ENCODE measurements around the gene IP6K2.
"Not testable (repeated sequence)": the region's sequence is repeated elsewhere in the genome, so short reads cannot be mapped to it uniquely, and the experiment has no call there.

IP6K2 gene

DNA sequence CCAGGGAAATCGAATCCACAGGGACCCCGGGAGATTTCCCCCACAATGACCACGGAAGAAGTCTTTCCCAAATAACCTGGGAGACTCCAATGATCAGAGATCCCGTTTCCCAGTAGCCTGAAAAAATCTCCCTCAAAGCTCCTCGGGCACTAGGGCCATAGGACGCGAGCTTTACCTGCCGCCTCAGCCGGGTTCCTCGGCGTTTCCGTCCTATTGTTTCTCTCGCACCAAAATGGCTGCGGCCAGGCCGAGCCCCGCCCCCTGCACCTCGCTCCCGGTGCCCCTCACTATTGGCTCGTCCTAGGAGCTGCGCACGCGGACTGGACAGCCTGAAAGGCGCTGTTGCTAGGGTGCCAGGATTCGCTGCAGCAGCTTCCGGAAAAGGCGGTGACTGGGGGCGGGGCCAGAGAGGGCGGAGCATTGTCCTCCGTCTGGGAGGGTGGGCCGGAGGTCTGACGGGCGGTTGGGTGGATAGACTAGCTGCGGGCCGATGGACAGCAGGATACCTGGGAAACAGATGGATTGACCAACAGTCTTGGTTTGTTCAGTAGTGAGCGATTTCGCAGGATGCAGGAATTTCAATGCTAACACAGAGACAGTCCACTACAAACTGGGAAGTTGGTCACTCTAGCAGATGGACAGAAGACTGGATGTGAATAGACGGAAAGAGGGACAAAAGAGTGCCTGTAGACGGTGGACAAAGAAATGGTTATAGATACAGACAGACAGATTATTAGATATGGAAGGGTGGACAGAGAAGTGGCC is at the start of gene IP6K2:
IP6K2 (minus strand) TSS at position 240 of the 765 bp plus-strand sequence. CDS start 21,930 bp downstream, outside the sequence.
- DNase-seq (ENCODE audit: low read depth in 2 of 3, low spot score in 1 of 3) = peak; percentile 98 to 100 (median 99)

DNA sequence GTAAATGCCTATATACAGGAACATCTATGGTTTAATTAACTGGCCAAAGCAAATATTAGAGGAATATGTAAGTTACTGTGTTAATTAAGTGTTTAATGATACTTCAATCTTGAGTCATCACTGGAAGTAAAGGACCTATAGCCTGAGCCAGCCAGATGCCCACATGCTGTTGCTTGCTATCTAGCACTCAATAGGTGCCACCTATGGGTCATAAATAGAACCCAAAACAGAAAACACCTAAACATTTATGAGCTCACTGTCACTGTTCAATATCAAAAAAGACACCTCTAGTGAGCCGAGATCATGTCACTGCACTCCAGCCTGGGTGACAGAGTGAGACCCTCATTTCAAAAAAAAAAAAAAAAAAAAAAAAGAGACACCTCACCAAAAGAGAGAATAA is 48.4 kb upstream of the IP6K2 start:
- DNase-seq (ENCODE audit: low read depth in 2 of 3, low spot score in 1 of 3) = no peak

GRCh38 chr3:48762816-48763215 is 45.8 kb upstream of the IP6K2 start:
- DNase-seq (ENCODE audit: low read depth in 2 of 3, low spot score in 1 of 3) = no peak

- DNase-seq (ENCODE audit: low read depth in 2 of 3, low spot score in 1 of 3) = not testable (repeated sequence)
Observed at GRCh38 chr3:48759991-48760540, 43.0 kb upstream of the IP6K2 start.

DNA sequence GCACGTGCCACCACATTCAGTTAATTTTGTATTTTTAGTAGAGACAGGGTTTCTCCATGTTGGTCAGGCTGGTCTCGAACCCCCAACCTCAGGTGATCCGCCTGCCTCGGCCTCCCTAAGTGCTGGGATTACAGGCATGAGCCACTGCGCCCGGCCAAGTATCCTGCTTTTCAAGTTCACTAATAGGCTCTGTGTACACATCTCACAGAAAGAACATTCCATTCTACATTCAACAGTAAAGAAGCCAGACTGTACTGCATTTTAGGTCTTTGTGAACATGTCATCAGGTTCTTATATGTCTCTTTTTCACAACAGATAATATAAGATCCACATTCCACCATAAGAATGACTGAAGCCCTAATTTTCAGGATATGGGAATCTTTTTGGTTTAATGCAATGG is 42.5 kb upstream of the IP6K2 start:
- DNase-seq (ENCODE audit: low read depth in 2 of 3, low spot score in 1 of 3) = not testable (repeated sequence)

GRCh38 chr3:48759071-48759470 is 42.0 kb upstream of the IP6K2 start:
- no peak for DNase-seq (ENCODE audit: low read depth in 2 of 3, low spot score in 1 of 3)

DNA sequence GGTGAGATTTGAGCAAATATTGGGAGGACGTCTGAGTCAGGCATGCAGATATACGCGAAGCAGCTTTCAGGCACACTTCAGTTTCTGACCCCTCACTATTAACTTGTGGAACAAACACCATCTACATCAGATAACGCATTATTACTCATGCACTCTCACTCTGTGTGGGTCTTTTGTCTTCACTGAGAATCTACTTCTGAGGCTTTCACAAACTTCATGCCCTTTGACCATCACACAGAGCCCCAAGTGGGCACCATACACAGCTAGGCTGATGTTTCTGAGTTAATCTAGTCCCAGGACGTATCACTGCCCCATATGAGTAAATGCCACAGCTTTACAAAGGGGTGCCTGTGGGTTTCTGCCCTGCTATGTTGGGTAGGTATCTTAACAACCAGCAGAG is 39.6 kb upstream of the IP6K2 start:
- DNase-seq (ENCODE audit: low read depth in 2 of 3, low spot score in 1 of 3) = no peak

DNA sequence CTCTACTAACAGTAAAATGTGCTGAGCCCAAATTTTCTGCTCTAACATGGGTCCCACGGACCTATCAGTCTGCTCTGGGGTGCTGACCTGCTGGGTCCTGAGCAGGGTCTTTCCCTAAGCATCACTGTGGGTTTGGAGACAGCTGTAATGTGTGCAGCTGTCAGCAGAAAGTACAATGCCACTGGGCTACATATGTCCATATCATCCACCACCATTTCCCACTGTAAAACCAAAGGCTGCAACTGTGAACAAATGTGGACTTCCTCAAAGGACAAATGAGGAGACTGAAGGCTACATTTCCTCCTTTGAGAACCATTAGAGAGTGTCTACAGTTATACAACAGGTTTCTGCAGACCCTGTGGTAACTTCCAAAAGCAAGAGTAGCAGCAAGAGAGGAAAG is 33.8 kb upstream of the IP6K2 start:
- no peak for DNase-seq (ENCODE audit: low read depth in 2 of 3, low spot score in 1 of 3)

DNA sequence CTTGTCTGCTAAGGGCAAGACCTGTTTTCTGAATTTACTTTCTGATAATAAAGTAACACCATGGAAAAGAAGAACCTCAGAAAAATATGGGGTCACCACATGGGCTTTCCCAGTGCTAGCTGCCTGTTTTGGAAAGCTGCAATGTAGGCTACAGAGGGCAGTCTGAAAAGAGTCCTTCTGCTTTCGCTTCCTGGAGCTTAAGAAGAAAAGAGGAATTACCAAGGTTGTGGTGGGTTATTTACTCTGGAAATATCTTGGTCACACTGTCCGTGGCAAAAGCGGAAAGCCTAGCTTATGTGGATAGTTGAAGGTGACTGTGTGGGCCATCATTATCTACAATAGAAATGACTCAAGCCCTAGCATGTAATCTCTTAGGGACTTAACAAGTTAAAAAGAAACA is 31.7 kb upstream of the IP6K2 start:
- no peak for DNase-seq (ENCODE audit: low read depth in 2 of 3, low spot score in 1 of 3)

DNA sequence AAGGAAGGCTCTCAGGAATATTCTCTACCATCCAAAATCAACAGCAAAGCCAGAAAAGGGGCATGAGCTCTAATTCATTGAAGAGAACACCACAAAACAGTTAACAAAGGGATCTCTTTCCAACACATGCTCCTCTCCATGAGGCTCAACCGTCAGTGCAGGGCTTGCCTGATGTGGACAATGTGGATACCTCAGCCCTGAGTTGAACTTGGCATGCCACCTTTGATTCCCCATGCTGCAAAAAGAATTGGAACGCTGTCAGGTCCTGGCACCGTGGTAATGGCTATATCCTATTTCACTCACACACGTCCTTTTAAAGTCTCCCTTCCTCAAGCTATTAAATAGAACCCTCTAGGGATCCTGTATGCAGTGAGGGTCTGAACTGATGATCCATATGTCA is 30.7 kb upstream of the IP6K2 start:
- no peak for DNase-seq (ENCODE audit: low read depth in 2 of 3, low spot score in 1 of 3)

DNA sequence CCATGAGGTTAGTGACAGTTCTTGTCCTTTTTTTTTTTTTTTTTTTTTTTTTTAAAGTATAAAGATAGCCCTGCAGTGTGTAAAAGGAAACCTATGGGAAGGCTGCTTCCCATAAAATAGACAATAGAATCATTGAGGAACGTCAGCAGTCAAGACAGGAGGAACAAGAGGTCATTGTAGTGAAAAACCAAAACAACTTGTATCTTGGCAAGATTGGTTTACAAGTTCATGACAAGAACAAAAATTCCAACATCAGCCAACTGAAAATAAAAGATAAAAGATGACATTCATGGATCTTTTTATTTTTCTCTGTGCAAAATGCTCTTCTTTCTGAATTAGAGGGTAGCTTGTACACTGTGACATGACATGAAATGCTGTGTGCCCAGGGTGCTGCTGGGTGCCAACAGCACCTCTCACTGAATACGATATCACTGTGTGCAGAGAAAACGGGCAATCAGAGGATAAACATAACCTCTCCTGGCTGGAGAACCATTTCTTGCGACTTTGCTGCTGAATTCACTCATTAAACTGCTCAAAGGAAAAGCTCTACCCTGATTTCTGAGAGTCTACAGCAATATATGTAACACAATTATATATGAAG is 30.1 kb upstream of the IP6K2 start:
- DNase-seq (ENCODE audit: low read depth in 2 of 3, low spot score in 1 of 3) = no peak

DNA sequence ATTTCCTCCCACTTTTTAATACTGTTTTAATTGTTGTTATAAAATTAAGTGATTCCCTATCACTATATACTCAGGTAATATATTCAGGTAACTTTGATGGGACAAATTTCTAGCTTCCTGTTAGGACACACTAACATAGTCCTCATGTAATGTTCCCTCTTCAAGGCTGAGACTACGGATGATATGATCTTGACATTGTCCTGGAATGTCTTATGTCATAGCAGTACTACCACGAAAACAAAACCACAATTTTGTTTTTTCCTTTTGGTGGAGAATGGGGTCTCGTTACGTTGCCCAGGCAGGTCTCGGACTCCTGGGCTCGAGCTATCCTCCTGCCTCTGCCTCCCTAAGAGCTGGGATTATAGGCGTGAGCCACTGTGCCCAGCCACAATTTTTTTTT is 26.8 kb upstream of the IP6K2 start:
- no peak for DNase-seq (ENCODE audit: low read depth in 2 of 3, low spot score in 1 of 3)

DNA sequence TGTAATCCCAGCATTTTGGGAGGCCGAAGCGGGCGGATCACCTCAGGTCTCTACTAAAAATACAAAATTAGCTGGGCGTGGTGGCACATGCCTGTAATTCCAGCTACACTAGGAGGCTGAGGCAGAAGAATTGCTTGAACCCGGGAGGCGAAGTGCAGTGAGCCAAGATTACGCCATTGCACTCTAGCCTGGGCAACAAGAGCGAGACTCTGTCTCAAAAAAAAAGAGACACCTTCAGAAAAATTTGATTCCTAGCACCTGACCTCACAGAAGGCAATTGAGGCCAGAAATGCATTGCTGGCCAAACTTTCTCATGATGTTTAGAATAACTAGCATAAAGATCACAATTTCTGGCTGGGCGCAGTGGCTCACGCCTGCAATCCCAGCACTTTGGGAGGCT is 24.2 kb upstream of the IP6K2 start:
- not testable (repeated sequence) for DNase-seq (ENCODE audit: low read depth in 2 of 3, low spot score in 1 of 3)

GRCh38 chr3:48739955-48740823 is 23.2 kb upstream of the IP6K2 start:
- DNase-seq (ENCODE audit: low read depth in 2 of 3, low spot score in 1 of 3) = peak; percentile 33 to 52 (median 43)

DNA sequence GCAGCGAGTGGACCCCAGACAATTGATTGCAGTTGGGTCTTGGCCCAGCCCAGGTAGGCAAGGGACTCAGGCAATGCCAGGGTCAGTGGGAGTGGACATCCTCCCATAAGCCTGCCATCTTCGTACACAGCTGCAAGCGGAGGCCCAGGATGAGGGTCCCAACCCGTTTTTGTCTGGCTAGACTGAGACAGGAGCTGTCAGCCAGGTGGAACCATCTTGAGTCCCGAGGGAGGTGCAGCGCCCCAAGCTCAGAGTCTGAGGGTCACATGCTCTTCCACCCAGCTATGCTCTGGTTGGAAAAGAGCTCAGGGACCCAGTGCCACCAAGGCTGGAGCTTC is 22.6 kb upstream of the IP6K2 start:
- no peak for DNase-seq (ENCODE audit: low read depth in 2 of 3, low spot score in 1 of 3)

- no peak for DNase-seq (ENCODE audit: low read depth in 2 of 3, low spot score in 1 of 3)
Observed at GRCh38 chr3:48738926-48739616, 22.1 kb upstream of the IP6K2 start.

DNA sequence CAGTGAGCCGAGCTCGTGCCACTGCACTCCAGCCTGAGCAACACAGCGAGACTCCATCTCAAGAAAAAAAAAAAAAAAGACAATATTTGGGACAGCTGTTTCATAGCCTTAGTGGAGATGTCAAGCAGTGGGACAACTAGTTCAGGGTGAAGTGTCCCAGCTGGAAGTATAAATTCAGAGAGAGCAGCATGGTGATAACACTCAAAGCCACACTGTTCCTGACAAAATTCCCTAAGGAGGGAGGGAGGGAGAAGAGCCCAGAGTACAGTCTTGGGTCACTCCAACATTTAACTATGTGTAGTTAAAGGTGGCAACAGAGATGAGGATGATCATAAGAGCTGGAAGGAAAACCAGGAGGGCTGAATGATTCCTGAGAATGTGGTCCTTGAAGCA is 21.1 kb upstream of the IP6K2 start:
- DNase-seq (ENCODE audit: low read depth in 2 of 3, low spot score in 1 of 3) = no peak

GRCh38 chr3:48735075-48735767 is 18.2 kb upstream of the IP6K2 start:
- DNase-seq (ENCODE audit: low read depth in 2 of 3, low spot score in 1 of 3) = not testable (repeated sequence)

DNA sequence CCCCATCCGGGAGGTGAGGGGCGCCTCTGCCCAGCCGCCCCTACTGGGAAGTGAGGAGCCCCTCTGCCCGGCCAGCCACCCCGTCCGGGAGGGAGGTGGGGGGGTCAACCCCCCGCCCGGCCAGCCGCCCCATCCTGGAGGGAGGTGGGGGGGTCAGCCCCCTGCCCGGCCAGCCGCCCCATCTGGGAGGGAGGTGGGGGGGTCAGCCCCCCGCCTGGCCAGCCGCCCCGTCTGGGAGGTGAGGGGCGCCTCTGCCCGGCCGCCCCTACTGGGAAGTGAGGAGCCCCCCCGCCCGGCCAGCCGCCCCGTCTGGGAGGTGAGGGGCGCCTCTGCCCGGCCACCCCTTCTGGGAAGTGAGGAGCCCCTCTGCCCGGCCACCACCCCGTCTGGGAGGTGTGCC is 17.5 kb upstream of the IP6K2 start:
- DNase-seq (ENCODE audit: low read depth in 2 of 3, low spot score in 1 of 3) = not testable (repeated sequence)

DNA sequence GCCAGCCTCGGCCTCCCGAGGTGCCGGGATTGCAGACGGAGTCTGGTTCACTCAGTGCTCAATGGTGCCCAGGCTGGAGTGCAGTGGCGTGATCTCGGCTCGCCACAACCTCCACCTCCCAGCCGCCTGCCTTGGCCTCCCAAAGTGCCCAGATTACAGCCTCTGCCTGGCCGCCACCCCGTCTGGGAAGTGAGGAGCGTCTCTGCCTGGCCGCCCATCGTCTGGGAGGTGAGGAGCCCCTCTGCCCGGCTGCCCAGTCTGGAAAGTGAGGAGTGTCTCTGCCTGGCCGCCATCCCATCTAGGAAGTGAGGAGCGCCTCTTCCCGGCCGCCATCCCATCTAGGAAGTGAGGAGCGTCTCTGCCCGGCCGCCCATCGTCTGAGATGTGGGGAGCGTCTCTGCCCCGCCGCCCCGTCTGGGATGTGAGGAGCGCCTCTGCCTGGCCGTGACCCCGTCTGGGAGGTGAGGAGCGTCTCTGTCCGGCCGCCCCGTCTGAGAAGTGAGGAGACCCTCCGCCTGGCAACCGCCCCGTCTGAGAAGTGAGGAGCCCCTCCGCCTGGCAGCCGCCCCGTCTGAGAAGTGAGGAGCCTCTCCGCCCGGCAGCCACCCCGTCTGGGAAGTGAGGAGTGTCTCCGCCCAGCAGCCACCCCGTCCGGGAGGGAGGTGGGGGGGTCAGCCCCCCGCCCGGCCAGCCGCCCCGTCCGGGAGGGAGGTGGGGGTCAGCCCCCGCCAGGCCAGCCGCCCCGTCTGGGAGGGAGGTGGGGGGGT is 16.9 kb upstream of the IP6K2 start:
- DNase-seq (ENCODE audit: low read depth in 2 of 3, low spot score in 1 of 3) = not testable (repeated sequence)

Data from stimulated activated CD4-positive, alpha-beta T cell treated with anti-CD3 and anti-CD28 coated beads, Interleukin-12 subunit alpha, Interleukin-12 subunit beta, amount 100 ng/mL, for 48 hours (primary cell).